ENCODE data around the gene TNFSF11.
A peak's percentile ranks its signal among the peaks of the same experiment; 100 is the strongest.

The TNFSF11 gene

DNA sequence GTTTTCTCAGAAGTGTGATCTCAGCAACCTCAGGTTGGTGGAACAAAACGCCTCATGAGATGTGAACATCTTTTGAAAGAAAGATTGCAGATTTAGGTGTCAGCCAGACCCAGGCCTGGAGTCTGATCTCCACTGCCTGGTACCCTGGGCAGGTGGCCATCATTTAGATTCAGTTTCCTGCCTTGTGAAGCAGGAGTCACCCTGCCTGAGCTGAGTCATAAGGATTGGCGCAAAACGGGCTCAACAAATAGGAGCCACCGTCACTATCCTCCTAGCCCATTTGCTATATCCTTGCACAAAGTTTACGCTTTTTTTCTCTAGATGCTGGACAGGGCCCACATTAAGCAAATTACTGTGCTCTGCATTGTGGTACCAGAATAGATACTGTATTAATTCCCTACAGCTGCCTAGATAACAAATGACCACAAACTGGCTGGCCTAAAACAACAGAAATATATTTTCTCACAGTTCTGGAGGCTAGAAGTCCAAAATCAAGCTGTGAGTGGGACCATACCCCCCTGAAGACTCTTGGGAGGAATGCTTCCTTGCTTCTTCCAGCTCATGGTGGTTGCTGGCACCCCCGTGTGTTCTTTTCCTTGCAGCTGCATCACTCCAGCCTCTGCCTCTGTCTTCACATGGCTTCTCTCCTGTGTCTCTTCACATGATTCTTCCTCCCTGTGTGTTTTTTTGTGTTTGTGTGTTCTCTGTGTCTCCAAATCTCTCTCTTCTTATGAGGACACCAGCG lies 38.2 kb downstream of the TNFSF11 start:
- no peak for DNase-seq

DNA sequence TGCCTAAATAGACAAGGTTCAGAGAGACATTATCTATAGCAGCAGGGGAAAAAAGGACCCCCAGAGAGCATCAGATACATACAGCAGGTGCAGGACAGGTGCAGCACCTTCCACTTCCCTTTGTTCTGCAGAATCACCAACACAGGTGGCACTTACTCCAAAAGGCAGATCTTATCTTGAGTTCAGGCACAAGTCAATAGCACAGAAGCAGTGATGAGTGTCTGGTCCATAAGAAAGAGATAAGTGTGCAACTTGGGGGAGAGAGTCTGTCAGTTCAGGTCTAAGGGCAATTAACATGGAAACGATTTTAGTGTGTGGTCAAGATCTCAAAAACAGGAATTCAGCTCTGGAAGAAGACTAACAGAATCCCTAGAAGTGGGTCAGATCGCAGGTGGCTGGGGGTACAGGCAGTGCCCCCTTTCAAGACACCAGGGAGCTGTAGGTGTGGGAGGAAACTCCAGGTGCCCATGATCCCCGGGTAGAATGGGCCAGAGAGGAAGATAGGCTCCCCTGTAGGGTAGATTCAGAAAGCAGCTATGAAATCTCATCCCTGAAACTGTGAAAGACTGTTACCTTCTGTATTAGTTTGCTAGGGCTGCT lies 40.6 kb downstream of the TNFSF11 start:
- no peak for DNase-seq

DNA sequence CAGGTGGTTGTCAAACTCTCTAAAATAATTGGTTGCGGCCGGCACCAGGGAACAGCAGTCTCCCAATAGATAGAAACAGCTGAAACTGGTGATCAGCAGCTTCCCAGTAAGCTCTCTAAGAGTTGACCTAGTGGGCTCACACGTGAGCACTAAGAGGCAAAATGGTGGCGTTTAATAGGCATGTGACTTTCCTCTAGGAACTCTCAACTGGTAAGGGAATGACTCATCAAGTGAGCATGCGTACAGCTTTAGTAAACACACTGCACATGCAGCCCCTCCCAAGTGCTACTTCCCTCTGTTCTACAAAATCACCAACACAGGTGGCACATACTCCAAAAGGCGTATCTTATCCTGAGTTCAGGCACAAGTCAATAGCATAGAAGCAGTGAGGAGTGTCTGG lies 41.7 kb downstream of the TNFSF11 start:
- DNase-seq = no peak

DNA sequence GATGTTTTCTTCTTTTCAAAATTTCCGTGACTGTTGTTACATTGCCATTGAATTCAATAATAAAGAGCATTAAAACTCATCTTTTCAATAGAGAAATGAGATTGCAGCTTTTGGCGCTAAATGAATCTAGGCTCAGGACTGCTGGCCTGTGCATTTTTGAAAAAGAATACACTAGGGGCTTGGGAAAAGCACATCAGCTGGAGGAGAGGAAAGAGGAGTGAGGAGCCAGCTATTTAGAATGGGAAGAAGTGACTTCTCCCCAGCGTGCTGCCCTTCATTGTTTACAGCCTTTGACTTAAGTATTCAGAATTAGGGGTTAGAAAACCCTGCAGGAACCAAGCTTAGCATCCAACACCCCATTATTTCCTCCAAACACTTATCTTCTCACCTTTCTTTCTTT lies 43.3 kb downstream of the TNFSF11 start:
- no peak for DNase-seq

DNA sequence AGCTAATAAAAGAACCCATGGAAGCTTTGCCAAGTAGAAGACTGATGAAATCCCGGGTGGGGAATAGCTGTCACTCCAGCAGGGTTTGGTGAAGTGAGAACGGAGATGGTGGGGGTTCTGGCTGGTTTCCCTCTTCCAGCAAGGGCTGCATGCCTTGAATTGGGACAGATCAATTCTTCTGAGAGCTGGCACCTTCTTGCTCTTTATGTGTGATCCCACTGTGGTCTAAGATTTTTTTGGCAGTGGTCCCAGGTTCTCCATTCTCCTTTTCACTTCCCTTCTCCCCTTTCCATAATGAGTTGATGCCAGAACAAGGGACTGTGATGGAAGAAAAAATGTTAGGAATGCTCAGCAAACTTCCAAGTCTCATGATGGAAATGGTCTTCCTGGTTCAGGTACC lies 50.0 kb downstream of the TNFSF11 start:
- DNase-seq = no peak

DNA sequence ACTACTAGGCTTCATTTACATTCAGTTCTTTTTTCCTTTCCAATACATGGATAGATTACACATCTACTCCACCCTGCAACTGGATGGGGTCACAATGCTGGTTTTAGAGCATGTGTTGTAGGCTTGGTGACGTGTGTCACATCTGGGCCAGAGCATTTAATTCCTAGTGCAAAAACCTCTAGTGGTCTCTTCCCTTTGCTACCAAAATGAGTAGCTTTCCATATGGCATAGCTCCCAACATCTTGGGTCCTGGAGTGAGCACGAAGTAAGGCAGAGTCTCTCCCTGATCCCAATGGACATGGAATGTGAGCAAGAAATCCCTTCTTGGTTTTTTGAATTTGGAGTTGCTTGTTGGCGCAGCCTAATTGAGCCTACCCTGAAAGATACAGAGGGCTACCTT lies 51.7 kb downstream of the TNFSF11 start:
- no peak for DNase-seq

DNA sequence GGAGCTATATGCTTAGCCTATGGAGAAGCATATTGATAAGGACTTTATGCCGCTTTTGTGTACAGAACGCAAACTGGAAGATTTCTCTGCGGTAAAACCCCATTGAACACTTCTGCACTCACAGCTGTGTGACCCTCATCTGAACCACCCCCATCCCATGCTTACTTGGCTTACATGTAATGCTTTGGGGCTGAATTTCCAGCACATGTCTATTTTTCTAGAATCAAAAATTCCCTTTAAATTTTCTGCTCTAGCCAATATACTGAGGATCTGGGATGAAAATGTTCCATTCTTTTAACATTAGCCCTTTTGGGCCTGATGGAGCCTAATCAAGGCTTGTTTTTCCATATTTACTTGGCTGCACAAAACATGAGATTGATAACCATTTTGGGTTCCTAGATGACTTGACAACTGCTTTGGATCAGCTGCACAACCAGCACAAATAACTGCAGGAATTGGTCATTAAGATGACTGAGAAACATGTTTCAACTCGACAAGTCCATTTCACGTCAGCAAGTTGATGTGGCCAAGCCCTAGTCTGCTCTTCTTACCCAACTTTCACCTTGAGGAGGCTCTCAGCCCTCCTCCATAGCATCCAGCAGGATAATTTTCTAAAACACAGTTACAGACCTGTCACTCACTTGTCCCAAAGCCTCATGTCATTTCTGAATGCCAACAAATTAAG lies 52.4 kb downstream of the TNFSF11 start:
- no peak for DNase-seq

DNA sequence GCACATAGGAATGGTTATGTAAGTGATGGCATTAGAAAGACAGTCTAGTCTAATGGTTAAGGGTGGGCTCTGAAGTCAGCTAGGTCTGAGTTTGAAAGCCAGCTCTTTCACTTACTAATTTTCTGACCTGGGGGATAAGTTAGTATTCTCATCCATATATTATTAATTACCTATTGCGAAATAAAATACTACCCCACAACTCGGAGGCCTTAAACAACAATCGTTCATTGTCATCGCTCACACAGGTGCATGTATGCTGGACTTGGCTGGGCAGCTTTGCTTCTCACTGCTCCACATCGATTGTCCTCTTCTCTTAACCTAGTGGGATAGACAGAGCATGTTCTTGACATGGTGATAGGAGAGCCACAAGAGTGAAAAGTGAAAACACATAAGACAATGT lies 54.7 kb downstream of the TNFSF11 start:
- no peak for DNase-seq

DNA sequence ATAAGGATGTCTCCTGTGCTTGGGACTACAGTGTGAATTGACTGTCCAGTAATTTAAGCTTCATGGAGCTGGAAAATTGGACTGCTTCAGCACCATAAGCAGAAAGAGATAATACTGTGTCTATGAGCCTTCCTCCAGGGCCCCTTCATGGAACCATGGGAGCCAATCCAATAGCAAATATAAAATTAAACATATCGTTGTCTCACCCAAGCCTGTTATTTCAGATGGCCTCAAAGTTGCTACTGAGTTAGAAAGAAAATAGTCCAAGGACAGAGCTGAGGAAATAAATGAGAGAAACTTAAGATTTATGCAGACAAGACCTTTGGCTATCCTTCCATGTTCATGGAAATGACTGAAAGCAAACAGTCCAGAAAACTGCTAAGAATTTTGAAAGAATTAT lies 57.2 kb downstream of the TNFSF11 start:
- DNase-seq = no peak

DNA sequence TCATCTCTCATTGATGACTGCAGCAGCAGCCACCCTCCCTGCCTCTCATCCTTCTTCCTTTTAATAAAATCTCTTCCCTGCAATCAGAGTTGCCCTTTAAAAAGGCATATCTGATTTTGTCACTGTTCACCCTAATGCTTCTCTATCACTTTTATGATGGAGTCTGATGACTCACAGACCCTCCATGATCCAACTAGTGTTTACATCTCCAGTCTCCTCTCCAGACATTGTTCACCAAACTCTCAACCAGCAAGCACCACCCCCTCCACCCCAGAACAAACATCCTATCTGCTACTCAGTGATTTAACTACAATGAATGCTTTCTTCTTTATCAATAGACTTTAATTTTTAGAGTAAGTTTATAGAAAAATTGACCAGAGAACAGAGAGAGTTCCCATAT lies 59.5 kb downstream of the TNFSF11 start:
- no peak for DNase-seq

DNA sequence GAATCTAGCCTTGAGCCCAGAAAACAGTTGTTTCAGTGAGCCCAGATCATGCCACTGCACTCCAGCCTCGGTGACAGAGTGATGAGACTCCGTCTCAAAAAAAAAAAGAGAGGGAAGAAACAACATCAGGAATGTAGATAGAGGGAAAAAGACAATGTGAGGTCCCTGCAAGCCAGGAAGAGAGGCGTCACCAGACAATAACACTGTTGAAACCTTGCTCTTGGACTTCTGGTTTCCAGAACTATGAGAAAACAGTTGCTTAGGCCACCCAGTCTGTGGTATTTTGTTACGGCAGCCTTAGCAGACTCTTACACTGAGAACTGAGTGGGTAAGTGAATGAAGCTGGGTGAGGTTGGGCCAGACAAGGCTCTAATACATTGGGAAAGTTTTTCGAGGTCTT lies 64.1 kb downstream of the TNFSF11 start:
- no peak for DNase-seq

DNA sequence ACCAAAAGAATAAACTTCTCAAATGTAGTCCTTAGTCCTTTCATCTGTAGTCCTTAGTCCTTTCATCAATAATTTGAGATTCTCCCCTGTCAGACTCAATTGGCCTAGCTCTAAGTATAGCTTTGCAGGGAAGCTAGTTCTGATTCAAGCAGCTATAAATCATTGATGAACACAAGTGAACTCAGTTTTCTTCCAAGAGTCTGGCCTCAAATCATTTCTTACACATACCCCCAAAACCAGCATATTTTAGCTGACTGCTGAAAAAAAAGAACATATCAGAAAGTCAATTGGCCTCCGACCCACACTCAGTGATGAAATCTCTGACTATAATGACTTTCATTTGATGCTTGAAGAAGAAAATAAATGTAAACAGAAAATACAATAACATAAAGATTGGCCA lies 64.9 kb downstream of the TNFSF11 start:
- DNase-seq = no peak

DNA sequence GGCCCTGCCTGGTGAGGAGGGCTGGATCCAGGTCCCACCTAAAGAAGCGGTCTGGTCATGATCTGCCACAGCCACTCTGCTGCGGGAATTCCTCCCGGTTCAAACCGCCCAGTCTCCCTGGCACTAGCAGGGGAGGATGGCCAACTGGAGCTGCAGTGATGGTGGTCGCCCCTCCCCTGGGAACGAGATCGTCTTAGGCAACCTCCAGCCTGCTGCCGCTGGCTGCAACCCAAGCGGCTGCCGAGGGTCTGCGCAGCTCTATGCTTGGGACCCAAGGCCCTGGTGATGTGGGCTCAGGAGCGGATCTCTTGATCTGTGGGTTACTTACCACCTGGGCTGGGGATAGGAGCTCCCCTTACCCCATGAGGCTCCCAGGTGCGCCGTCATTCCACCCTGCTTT lies 69.1 kb downstream of the TNFSF11 start:
- no peak for DNase-seq

DNA sequence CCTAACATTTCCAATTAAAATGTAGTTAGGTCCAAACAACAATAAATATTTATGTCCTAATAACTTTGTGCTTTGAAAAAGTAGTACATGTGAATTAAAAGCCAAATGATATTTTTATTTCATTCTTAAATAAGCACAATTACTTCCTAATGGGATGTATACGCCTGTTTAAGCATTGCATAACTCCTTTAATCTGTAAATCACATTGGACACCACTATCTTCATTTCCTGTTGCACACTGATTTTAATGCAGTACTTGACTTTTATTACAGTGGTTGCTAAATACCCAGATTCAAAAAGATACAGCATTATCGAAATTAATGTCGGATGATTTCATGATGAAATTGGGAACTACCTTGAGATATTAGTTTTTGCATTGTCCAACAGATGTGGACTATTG lies 70.9 kb downstream of the TNFSF11 start:
- no peak for DNase-seq

DNA sequence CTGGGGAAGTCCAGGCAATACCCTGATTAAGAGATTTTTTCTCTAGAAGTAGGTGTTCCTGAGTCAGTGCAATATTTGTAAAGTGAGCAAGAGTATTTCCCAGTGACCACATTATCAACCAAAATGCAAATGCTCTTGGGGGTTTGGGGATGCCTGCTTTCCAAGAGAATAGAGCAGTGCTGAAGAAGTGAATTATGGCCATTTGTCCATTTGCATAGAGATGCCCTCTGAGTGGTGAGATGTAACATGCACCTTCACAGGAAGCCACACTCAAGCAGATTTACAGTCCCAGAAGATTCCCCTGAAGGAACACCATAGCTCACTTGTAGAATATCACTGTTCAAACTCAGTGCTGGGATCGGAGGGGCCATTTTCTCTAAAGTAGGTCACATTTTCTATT lies 71.8 kb downstream of the TNFSF11 start:
- DNase-seq = no peak

DNA sequence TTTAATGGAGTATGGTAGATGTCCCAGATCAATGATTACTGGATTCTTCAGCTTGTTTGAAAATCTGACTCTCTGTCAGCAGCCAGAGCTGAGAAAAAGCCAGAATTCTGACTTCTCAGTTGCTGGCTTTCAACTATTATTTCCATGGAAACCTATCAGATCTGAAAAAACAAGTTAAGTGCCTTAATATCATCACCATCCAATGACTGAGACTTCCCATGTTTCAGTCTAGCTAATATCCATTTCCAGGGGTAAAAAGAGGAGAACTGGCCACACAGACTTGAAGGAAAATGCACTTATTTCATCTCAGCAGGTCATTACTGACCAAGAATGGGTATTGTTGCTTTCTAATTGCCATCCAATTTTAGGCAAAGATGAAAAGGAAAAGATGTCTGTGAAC lies 75.2 kb downstream of the TNFSF11 start:
- no peak for DNase-seq

DNA sequence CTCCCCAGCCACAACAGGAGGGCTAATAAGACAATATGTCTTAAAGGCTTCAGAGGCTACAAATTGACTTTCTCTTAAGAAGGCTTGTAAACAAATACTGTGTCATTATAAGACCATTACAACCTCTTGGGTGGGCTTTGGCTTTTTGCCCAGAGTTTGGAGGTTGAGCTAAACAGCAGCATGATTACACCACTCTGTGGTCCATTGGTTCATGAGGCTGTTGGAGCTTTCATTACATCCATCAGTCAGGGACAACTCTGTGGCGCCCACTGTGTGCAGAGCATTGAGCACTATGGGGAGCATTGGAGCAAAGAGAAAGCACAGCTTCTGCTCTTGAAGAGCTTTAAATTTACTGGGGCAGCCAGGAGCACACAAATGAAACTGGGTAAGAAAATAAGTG lies 75.9 kb downstream of the TNFSF11 start:
- DNase-seq = no peak

DNA sequence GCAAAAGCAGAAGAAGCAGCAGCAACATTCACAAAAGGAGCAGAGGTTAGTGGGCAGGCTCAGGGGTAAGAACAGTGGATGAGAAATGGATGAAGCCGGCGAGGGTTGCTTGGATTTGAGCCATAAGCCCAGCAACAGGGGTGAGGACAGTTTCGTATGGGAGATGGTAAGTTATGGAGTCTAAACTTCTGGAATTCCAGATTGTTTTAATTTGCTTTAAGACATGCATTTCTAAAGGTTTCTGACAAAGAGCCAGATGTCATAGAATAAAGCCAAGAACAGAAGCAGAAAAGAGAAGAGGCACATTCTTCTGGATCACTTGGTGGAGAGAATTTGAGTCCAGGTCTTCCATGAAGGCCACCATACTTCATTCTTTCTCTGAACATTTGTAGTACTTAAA lies 76.6 kb downstream of the TNFSF11 start:
- DNase-seq = no peak

DNA sequence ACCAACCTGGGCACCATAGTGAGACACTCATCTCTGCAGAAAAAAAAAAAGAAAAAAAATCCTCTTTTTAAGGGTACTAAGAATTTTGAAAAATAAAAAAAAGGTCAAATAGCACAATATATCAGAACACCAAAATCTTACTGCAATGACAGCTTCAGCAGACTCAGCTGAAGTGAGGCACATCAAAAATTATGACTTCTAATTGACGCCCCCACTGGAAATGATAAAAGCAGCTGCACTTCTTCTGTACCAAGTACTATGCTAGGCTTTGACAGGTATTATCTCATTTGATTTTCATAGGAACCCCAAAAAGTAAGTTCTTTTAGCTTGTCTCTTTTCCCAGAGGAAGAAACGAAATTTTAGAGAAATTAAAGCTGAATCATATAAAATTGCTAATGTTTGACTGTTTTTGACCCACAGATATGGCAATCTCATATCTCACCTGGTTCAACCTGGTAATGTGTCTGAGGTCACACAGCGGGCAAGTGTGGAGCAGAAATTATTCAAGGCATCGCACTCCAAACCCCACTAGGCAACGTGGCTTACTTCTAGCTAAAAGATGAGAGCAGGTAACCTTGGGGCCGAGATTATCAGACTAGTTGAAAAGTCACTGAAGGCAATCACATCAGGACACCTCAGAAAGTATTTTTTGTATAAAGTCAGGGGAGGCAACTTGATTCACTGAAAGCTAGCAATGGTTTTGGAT lies 78.1 kb downstream of the TNFSF11 start:
- no peak for DNase-seq

DNA sequence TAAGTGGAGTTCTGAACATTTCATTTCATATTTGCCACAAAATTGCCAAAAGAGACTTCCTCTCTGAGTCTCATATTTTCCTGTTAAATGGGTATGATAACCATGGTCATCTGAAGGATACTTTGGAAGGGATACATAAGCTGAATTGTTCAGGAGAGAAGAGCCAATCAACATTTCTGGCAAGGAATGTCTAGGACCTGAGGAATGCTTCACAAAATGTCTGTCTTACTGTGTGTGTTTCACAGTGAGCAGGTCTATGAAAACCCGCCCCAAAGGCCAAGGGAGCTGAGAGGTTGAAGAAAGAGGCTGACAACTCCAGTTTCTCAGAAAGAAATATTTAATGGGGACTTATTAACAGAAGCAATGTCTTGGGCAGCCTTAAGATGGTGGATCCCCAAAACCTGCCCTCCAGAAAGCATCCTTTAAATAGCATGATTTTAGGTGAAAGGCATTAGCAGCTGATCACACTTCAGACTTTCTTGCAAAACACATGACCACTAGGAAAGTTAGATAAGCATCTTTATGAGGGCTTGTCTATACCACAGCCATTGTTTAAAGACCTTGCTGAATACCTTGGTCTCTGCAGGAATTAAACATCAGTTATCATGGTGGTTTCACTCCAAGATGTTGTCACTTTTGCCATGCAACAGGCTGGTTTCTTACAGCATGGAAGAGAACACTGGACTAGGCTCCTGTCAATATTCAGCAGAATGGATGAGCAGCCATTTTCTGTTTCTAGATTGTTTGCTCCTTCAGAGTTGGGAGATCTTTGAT lies 78.9 kb downstream of the TNFSF11 start:
- peak in 1 of 5 experiments; percentile 33 for DNase-seq

DNA sequence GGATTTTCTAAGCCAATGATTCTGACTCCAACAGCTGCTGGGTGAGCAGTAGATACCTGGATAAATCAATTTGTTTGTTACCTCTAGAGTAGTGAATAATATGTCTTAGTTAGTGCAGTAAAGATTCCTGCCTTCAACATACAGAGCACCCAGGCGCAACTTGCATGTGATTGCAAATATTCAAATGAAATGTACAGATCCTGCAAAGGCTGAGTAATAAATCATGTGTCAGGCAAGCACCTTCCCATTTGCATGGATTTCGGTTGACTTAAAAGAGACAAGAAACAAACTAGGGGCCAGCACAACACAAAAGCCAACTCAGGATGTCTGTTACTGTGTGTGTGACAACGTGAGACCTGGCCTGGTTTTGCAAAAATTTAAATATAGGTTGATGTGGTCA lies 79.7 kb downstream of the TNFSF11 start:
- DNase-seq = no peak

DNA sequence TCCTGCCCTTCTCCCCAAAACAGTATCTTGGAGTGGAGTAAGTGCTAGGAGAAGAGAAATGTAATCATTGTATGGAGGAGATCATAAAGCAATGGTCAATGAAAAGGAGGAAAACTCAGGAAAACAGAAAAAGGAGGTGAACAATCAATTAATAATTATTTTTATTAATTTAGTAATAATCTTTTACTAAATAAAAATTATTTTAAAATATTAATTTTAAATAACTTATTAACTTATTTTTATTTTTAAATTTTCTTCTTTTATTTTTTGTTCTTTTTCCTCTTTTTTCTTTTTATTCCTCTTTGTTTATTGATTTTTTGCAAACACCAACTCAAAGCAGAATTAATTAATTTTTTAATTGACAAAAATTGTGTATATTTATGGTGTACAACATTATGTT lies 80.3 kb downstream of the TNFSF11 start:
- DNase-seq = no peak

DNA sequence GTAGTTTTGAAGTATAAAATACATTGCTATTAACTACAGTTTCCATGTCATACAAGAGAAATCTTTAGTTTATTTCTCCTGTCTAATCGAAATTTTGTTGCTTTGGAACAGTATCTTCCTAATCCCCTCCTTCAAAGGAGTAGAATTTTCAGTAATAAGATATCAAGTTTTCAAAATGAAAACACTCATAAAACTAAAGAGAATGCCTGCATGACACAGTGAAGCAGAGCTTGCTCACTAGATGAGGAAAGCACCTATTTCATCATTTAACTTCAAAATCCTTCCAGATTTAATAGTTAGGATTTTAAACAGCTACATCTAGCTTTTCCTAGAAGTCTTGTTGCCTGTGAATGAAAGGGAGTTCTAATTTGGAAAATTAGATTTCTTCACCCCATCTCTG lies 80.8 kb downstream of the TNFSF11 start:
- DNase-seq = no peak

Data from T-helper 2 cell (primary cell).